G401.6 (cell line): Measurements from ENCODE around the gene CDH3.

Experiments
- FAIRE-seq: peaks from 2 replicates; lab custom pipeline; 2012; peaks lifted over from hg19 to GRCh38; lab: Jason Lieb, UNC

CDH3 gene

GRCh38 chr16:68737730-68738629, 92.9 kb downstream of the CDH3 start:
- no peak for FAIRE-seq

- FAIRE-seq, result no peak
These were observed 95.0 kb downstream of the CDH3 start for GRCh38 chr16:68739964-68740627.

DNA sequence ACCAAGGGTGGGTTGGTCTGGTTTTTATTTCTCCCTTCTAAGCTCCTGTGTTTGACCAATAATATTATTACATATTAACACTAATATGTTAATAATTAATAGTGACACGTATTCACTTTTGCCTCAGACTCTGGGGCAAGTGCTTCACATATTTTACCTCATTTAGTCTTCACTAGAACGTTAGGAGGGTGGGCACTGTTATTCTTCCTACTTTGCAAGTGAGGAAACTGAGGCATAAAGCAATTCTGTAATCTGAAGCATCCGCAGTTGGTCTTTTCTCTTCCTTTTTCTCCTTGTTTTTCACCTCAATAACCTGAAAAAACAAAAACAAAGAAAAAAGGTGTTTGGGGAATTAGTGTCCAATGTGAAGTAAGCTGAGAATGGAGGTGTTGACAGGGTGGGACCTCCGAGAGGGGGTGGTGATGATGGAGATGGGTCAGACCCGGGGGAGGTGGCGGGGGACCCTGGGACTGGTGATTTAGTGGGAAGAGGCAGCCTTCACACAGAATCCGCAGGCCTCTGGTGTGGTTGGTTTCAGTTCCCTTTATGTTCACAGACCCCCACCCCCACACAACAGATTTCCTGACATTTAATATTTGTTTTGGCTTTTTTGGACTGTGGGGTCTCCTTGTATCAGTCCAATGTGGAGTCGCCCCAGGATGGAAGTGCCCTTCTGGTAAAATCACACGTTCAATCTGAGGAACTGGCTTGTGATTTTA, 95.7 kb downstream of the CDH3 start:
- FAIRE-seq, result no peak

DNA sequence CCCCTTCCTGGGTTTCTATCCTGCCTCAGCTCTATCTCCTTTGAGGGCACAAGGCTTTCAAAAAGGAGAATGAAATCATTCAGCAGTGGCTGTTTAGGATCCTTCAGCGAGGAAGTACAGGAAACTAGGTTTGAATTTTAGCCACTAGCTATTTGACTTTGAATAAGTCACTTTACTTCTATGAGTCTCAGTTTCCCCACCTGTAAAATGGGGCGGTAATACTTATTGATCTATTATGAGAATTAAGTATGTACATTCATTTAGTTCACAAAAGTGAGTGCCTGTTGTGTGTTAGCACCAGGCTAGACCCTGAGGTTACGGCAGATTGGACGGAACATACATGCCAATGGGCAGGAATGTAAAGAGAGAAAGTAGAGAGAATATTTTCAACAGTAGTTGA, 98.6 kb downstream of the CDH3 start:
- no peak for FAIRE-seq

DNA sequence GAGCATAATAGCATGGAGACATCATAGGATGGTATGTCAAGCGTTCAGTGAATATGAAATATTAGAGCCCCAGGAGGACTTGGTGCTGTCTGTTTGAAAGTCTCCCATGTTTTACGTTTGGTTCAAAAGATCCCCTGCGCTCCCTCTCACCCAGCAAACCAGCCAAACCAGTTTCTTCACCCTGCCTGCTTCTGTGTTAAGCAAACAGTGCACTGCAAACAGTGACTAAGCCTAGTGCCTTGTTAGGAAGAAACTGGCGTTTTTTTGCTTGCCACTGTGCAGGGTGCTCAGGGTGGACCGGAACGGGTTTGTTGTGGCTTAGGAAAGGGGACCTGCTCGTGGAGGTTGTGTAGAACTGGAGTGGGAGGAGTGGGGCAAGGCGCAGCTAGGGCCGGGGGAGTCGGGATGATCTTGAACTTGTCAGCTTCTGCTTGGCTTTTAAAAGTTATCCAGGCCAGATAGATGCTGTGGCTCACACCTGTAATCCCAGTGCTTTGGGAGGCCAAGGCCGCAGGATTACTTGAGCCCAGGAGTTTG, 99.7 kb downstream of the CDH3 start:
- no peak for FAIRE-seq

GRCh38 chr16:68746951-68747350, 101.8 kb downstream of the CDH3 start:
- FAIRE-seq, result no peak

DNA sequence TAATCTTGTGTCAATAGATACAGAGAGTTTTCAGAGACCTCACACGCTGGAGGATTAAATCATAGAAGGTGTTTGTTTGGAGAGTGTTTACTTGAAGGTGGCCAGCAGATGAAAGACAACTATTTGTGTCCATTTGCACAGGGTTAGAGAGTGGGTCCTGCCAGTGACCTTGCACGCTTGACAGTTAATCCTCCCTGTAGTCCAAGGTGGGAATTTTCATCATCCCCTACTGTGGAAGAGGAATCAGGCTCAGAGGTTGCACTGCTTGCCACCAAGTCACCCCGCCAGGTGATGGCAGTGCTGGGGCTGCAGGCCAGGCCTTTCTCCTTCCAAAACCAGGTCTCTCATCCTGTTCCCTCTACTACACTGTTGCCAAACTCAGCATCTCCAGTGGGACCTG, 104.3 kb downstream of the CDH3 start:
- no peak for FAIRE-seq
